K562 (cell line): Measurements from ENCODE around the gene EPHX1. TPM values are rescaled to one million over a fixed set of nuclear protein-coding genes. Genes with fewer than 3 reads are reported as not detected.

Experiments
- CHD4 ChIP-seq: fragments of 200-600 bp; sonication (generic); IDR thresholded peaks from 3 replicates; pipeline ENCODE4 v1.6.1; 2012; ENCODE audit warnings: low read depth, mild to moderate bottlenecking, mixed read lengths, low read length, inconsistent platforms; ENCODE audit not compliant: insufficient read depth, insufficient replicate concordance, poor library complexity, severe bottlenecking
- ETV6 ChIP-seq, 3 experiments: fragments of 150-350 bp in 1 of 3; sonication (generic) in 1 of 3; formaldehyde crosslinking in 1 of 3; IDR thresholded peaks; 2 replicates each; pipeline versions ENCODE4 v1.6.1 to v1.8.0; 2014 to 2022; ENCODE audit warnings: borderline replicate concordance in 2 of 3, low read depth in 2 of 3, antibody characterized with exemption in 1 of 3, low read length in 1 of 3, mild to moderate bottlenecking in 1 of 3, missing genetic modification reagents in 1 of 3
- KAT7 ChIP-seq: sonication (generic); formaldehyde crosslinking; IDR thresholded peaks from 2 replicates; pipeline ENCODE4 v1.8.0; 2022; ENCODE audit warnings: missing genetic modification reagents, mild to moderate bottlenecking, borderline replicate concordance
- KHSRP ChIP-seq: fragments of 450-650 bp; IDR thresholded peaks from 2 replicates; pipeline ENCODE4 v1.6.1; 2017
- MCM2 ChIP-seq: fragments of 450-650 bp; IDR thresholded peaks from 2 replicates; pipeline ENCODE4 v1.6.1; 2017; ENCODE audit warnings: low read depth, mild to moderate bottlenecking
- NFATC3 ChIP-seq: fragments of 450-650 bp; IDR thresholded peaks from 2 replicates; pipeline ENCODE4 v1.6.1; 2017; ENCODE audit warnings: mild to moderate bottlenecking
- SMAD1 ChIP-seq: fragments of 150-350 bp; IDR thresholded peaks from 2 replicates; pipeline ENCODE4 v1.6.1; 2014; ENCODE audit warnings: low read length, low read depth; ENCODE audit not compliant: partially characterized antibody
- polyA plus RNA-seq, 8 experiments: library from polyadenylated mRNA; depleted of rRNA in 4 of 8; stranded (reverse) in 5 of 8; unstranded in 3 of 8; fragments of >200 nt; fragmentation: Nextera tagmentation in 2 of 8; fragmentation: Illumina TruSeq in 1 of 8; extraction: Ambion mirVana in 2 of 8; extraction: Trizol in 1 of 8; gene quantifications; 2 replicates each; pipeline versions ENCODE4 v1.2.1 to v1.2.3, GENCODE V29; 2011 to 2014; ENCODE audit warnings: inconsistent platforms in 1 of 8, missing spikeins in 1 of 8
- total RNA-seq, 7 experiments: library from RNA; depleted of rRNA in 6 of 7; stranded (reverse); fragments of >200 nt in 6 of 7; fragmentation: Illumina TruSeq in 2 of 7; extraction: Trizol in 2 of 7; gene quantifications; 2 replicates each; pipeline versions ENCODE4 v1.2.1 to v1.2.3, GENCODE V29; 2011 to 2021; ENCODE audit warnings: low replicate concordance in 1 of 7
- TF ChIP-seq, protein P1 (sequence below): fragments of 200-600 bp; sonication (generic); IDR thresholded peaks from one replicate; pipeline ENCODE4 v1.6.1; 2012; ENCODE audit warnings: mild to moderate bottlenecking, low read depth, low read length, inconsistent platforms
- TF ChIP-seq, protein P2 (sequence below): sonication (generic); formaldehyde crosslinking; IDR thresholded peaks from 2 replicates; pipeline ENCODE4 v1.8.0; 2022; ENCODE audit warnings: missing genetic modification reagents, mild to moderate bottlenecking, moderate library complexity, borderline replicate concordance
- TF ChIP-seq, protein P3 (sequence below): sonication (generic); formaldehyde crosslinking; IDR thresholded peaks from 2 replicates; pipeline ENCODE4 v1.8.0; 2022; ENCODE audit warnings: missing genetic modification reagents, mild to moderate bottlenecking, borderline replicate concordance
- TF ChIP-seq, protein P4 (sequence below): fragments of 450-650 bp; IDR thresholded peaks from 2 replicates; pipeline ENCODE4 v1.6.1; 2016

The EPHX1 gene
- total and polyA plus RNA-seq, 9 of the 15 experiments (the other 6 are each of a cell fraction or from before 2014, with no cell fraction given), result 0.21 to 27.0 (median 6.7) TPM

DNA sequence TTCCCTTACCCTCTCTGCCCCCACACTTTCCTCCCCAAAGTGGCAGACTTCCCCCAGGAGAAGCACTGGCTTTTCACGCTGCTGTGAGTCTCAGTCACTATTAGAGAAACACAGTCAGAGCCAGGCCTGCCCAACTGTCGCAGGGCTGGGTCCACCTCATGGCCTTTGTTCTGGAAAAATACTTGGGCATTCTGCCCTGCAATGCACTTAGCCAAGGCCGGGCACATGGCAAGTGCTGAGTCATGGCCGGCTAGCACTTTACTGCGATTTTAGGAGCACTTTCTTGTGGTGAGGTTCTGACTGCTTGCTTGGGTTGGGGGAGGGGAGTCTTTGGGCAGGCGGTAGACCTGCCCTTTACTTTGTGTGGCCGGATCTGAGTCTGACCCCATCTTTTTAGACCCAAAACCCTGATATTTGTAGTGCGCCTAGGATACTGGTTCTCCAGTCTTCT, 7.7 kb downstream of the EPHX1 start (continued):
- TF ChIP-seq KAT7 (no peak), SMAD1 (no peak), CHD4 (no peak), NFATC3 (no peak), MCM2 (no peak), ETV6 (IDR thresholded peaks at IDR 0.05; ENCODE audit: borderline replicate concordance in 1 of 2, low read depth in 2 of 2, low read length in 1 of 2) (no peak), ETV6 (CRISPR knock-in tag; IDR thresholded peaks at IDR 0.05; ENCODE audit: borderline replicate concordance) (no peak), KHSRP (no peak)
- TF ChIP-seq, protein P1, sequence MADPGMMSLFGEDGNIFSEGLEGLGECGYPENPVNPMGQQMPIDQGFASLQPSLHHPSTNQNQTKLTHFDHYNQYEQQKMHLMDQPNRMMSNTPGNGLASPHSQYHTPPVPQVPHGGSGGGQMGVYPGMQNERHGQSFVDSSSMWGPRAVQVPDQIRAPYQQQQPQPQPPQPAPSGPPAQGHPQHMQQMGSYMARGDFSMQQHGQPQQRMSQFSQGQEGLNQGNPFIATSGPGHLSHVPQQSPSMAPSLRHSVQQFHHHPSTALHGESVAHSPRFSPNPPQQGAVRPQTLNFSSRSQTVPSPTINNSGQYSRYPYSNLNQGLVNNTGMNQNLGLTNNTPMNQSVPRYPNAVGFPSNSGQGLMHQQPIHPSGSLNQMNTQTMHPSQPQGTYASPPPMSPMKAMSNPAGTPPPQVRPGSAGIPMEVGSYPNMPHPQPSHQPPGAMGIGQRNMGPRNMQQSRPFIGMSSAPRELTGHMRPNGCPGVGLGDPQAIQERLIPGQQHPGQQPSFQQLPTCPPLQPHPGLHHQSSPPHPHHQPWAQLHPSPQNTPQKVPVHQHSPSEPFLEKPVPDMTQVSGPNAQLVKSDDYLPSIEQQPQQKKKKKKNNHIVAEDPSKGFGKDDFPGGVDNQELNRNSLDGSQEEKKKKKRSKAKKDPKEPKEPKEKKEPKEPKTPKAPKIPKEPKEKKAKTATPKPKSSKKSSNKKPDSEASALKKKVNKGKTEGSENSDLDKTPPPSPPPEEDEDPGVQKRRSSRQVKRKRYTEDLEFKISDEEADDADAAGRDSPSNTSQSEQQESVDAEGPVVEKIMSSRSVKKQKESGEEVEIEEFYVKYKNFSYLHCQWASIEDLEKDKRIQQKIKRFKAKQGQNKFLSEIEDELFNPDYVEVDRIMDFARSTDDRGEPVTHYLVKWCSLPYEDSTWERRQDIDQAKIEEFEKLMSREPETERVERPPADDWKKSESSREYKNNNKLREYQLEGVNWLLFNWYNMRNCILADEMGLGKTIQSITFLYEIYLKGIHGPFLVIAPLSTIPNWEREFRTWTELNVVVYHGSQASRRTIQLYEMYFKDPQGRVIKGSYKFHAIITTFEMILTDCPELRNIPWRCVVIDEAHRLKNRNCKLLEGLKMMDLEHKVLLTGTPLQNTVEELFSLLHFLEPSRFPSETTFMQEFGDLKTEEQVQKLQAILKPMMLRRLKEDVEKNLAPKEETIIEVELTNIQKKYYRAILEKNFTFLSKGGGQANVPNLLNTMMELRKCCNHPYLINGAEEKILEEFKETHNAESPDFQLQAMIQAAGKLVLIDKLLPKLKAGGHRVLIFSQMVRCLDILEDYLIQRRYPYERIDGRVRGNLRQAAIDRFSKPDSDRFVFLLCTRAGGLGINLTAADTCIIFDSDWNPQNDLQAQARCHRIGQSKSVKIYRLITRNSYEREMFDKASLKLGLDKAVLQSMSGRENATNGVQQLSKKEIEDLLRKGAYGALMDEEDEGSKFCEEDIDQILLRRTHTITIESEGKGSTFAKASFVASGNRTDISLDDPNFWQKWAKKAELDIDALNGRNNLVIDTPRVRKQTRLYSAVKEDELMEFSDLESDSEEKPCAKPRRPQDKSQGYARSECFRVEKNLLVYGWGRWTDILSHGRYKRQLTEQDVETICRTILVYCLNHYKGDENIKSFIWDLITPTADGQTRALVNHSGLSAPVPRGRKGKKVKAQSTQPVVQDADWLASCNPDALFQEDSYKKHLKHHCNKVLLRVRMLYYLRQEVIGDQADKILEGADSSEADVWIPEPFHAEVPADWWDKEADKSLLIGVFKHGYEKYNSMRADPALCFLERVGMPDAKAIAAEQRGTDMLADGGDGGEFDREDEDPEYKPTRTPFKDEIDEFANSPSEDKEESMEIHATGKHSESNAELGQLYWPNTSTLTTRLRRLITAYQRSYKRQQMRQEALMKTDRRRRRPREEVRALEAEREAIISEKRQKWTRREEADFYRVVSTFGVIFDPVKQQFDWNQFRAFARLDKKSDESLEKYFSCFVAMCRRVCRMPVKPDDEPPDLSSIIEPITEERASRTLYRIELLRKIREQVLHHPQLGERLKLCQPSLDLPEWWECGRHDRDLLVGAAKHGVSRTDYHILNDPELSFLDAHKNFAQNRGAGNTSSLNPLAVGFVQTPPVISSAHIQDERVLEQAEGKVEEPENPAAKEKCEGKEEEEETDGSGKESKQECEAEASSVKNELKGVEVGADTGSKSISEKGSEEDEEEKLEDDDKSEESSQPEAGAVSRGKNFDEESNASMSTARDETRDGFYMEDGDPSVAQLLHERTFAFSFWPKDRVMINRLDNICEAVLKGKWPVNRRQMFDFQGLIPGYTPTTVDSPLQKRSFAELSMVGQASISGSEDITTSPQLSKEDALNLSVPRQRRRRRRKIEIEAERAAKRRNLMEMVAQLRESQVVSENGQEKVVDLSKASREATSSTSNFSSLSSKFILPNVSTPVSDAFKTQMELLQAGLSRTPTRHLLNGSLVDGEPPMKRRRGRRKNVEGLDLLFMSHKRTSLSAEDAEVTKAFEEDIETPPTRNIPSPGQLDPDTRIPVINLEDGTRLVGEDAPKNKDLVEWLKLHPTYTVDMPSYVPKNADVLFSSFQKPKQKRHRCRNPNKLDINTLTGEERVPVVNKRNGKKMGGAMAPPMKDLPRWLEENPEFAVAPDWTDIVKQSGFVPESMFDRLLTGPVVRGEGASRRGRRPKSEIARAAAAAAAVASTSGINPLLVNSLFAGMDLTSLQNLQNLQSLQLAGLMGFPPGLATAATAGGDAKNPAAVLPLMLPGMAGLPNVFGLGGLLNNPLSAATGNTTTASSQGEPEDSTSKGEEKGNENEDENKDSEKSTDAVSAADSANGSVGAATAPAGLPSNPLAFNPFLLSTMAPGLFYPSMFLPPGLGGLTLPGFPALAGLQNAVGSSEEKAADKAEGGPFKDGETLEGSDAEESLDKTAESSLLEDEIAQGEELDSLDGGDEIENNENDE, result no peak
- TF ChIP-seq, protein P2, sequence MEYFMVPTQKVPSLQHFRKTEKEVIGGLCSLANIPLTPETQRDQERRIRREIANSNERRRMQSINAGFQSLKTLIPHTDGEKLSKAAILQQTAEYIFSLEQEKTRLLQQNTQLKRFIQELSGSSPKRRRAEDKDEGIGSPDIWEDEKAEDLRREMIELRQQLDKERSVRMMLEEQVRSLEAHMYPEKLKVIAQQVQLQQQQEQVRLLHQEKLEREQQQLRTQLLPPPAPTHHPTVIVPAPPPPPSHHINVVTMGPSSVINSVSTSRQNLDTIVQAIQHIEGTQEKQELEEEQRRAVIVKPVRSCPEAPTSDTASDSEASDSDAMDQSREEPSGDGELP (CRISPR knock-in tag), result no peak; the same call in 1 of the 2 replicates
- TF ChIP-seq, protein P3, sequence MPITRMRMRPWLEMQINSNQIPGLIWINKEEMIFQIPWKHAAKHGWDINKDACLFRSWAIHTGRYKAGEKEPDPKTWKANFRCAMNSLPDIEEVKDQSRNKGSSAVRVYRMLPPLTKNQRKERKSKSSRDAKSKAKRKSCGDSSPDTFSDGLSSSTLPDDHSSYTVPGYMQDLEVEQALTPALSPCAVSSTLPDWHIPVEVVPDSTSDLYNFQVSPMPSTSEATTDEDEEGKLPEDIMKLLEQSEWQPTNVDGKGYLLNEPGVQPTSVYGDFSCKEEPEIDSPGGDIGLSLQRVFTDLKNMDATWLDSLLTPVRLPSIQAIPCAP, result no peak
- TF ChIP-seq, protein P4, sequence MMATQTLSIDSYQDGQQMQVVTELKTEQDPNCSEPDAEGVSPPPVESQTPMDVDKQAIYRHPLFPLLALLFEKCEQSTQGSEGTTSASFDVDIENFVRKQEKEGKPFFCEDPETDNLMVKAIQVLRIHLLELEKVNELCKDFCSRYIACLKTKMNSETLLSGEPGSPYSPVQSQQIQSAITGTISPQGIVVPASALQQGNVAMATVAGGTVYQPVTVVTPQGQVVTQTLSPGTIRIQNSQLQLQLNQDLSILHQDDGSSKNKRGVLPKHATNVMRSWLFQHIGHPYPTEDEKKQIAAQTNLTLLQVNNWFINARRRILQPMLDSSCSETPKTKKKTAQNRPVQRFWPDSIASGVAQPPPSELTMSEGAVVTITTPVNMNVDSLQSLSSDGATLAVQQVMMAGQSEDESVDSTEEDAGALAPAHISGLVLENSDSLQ, result no peak
